Measurements from ENCODE around the gene LY86. TPM values are rescaled to one million over a fixed set of nuclear protein-coding genes. Genes with fewer than 3 reads are reported as not detected.

The LY86 gene
- total and polyA plus RNA-seq, 4 donors: 5.2 to 12.4 (median 9.6) TPM

- TF ChIP-seq CTCF (IDR thresholded peaks at IDR 0.05; ENCODE audit: control extremely low read depth, extremely low read depth): no peak
- Histone ChIP-seq H3K36me3 (ENCODE audit: control insufficient read depth in 4 of 4, insufficient read depth in 4 of 4, low read length in 4 of 4) (no peaks in the 10 kb centered on the region), H3K4me1 (ENCODE audit: control insufficient read depth in 5 of 5, insufficient read depth in 5 of 5, low read length in 5 of 5) (peaks cover 0 to 3% (median 0%) of the 10 kb centered on the region in 5 donors), H3K9me3 (ENCODE audit: control insufficient read depth in 4 of 4, insufficient read depth in 3 of 4, low read length in 3 of 4) (peaks cover 0 to 4% (median under 1%) of the 10 kb centered on the region in 4 donors), H3K27me3 (ENCODE audit: control insufficient read depth in 3 of 3, insufficient read depth in 3 of 3, low read length in 2 of 3) (no peaks in the 10 kb centered on the region), H3K27ac (ENCODE audit: low read depth in 1 of 2, low read length in 1 of 2) (no peak overlapping the region), H3K9ac (ENCODE audit: insufficient read depth in 1 of 2, low read length in 2 of 2) (no peak overlapping the region), H3K4me3 (no peak overlapping the region)
- WGBS, 2 donors: 86 to 94% methylated on average over 3 of the region's 3 CpGs
- ATAC-seq (ENCODE audit: insufficient read depth, low FRiP score) (no peak), DNase-seq (no peak)
Measured at GRCh38 chr6:6645261-6645917, 56.9 kb downstream of the LY86 start.

GRCh38 chr6:6646384-6646783, 57.9 kb downstream of the LY86 start:
- Histone ChIP-seq H3K4me3 (no peak overlapping the region), H3K4me1 (ENCODE audit: control insufficient read depth in 5 of 5, insufficient read depth in 5 of 5, low read length in 5 of 5) (peaks cover 0 to 3% (median 0%) of the 10 kb centered on the region in 5 donors), H3K9ac (ENCODE audit: insufficient read depth in 1 of 2, low read length in 2 of 2) (no peak overlapping the region), H3K27me3 (ENCODE audit: control insufficient read depth in 3 of 3, insufficient read depth in 3 of 3, low read length in 2 of 3) (no peaks in the 10 kb centered on the region), H3K36me3 (ENCODE audit: control insufficient read depth in 4 of 4, insufficient read depth in 4 of 4, low read length in 4 of 4) (no peaks in the 10 kb centered on the region), H3K9me3 (ENCODE audit: control insufficient read depth in 4 of 4, insufficient read depth in 3 of 4, low read length in 3 of 4) (peaks cover 0 to 4% (median under 1%) of the 10 kb centered on the region in 4 donors), H3K27ac (ENCODE audit: low read depth in 1 of 2, low read length in 1 of 2) (no peak overlapping the region)
- no peak for ATAC-seq (ENCODE audit: insufficient read depth, low FRiP score)
- TF ChIP-seq CTCF (IDR thresholded peaks at IDR 0.05; ENCODE audit: control extremely low read depth, extremely low read depth): no peak
- no peak for DNase-seq
- WGBS, 2 donors: 74 to 96% methylated on average over 2 of the region's 2 CpGs

GRCh38 chr6:6646859-6647258, 58.3 kb downstream of the LY86 start:
- no peak for TF ChIP-seq CTCF (IDR thresholded peaks at IDR 0.05; ENCODE audit: control extremely low read depth, extremely low read depth)
- peaks cover 0 to 4% (median under 1%) of the 10 kb centered on the region in 4 donors for H3K9me3 ChIP-seq (ENCODE audit: control insufficient read depth in 4 of 4, insufficient read depth in 3 of 4, low read length in 3 of 4)
- no peak overlapping the region for H3K27ac ChIP-seq (ENCODE audit: low read depth in 1 of 2, low read length in 1 of 2)
- 76 to 78% methylated on average over 2 of the region's 2 CpGs for WGBS, 2 donors
- H3K4me3 ChIP-seq: no peak overlapping the region
- H3K27me3 ChIP-seq (ENCODE audit: control insufficient read depth in 3 of 3, insufficient read depth in 3 of 3, low read length in 2 of 3): no peaks in the 10 kb centered on the region
- no peak overlapping the region for H3K9ac ChIP-seq (ENCODE audit: insufficient read depth in 1 of 2, low read length in 2 of 2)
- H3K4me1 ChIP-seq (ENCODE audit: control insufficient read depth in 5 of 5, insufficient read depth in 5 of 5, low read length in 5 of 5): peaks cover 0 to 3% (median 0%) of the 10 kb centered on the region in 5 donors
- DNase-seq: no peak
- no peak for ATAC-seq (ENCODE audit: insufficient read depth, low FRiP score)
- H3K36me3 ChIP-seq (ENCODE audit: control insufficient read depth in 4 of 4, insufficient read depth in 4 of 4, low read length in 4 of 4): no peaks in the 10 kb centered on the region

Measured in lung (tissue), 12 donors.